GM15510 (cell line): ENCODE measurements around the gene MAP3K13.

Experiments used
- POLR2A ChIP-seq: IDR thresholded peaks from 3 replicates; pipeline ENCODE4 v1.6.1; 2011; ENCODE audit warnings: borderline replicate concordance; ENCODE audit not compliant: insufficient read length; ENCODE audit errors: extremely low read depth

The MAP3K13 gene

GRCh38 chr3:185537369-185537970, 174.5 kb downstream of the MAP3K13 start:
- TF ChIP-seq POLR2A, result no peak
